Measurements from ENCODE around the gene ATP5ME. TPM values are rescaled to one million over a fixed set of nuclear protein-coding genes. Genes with fewer than 3 reads are reported as not detected.

The ATP5ME gene
- total RNA-seq, 6 experiments from 2014 or later = 78.2 to 225 (median 162) TPM

DNA sequence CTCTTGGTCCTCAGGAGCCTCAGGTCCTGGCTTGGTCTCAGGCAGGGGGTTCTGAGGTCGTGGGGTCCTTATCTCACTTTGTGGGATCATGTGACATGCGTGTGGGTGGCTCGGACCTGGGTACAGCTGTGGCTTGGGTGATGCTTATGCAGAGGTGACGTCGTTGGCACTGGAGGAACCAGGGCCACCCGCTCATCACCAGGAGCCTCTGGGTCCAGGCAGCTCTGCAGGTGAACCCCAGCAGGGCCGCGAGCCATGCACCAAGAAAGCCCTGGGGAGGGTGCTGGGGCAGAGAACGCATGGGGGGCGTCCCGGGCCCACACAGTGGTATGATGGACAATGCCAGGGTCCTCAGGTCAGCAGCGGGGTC is 8.7 kb downstream of the ATP5ME start:
- TF ChIP-seq POLR2A (IDR thresholded peaks at IDR 0.05) = no peak
- TF ChIP-seq, protein P1, sequence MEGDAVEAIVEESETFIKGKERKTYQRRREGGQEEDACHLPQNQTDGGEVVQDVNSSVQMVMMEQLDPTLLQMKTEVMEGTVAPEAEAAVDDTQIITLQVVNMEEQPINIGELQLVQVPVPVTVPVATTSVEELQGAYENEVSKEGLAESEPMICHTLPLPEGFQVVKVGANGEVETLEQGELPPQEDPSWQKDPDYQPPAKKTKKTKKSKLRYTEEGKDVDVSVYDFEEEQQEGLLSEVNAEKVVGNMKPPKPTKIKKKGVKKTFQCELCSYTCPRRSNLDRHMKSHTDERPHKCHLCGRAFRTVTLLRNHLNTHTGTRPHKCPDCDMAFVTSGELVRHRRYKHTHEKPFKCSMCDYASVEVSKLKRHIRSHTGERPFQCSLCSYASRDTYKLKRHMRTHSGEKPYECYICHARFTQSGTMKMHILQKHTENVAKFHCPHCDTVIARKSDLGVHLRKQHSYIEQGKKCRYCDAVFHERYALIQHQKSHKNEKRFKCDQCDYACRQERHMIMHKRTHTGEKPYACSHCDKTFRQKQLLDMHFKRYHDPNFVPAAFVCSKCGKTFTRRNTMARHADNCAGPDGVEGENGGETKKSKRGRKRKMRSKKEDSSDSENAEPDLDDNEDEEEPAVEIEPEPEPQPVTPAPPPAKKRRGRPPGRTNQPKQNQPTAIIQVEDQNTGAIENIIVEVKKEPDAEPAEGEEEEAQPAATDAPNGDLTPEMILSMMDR (IDR thresholded peaks at IDR 0.05) = no peak
- H3K9me3 ChIP-seq = no peaks in the 10 kb centered on the region
- ATAC-seq (peak in 1 of 4 donors; percentile 4), DNase-seq (peak in 2 of 3 donors; percentile 11 to 42)
- H3K4me1 ChIP-seq = no peaks in the 10 kb centered on the region
- H3K36me3 ChIP-seq = no peaks in the 10 kb centered on the region
- WGBS (ENCODE audit: insufficient coverage, low coverage, low lambda C conversion rate, missing lambda C conversion rate) = no CpG with 5 or more reads among the region's 12 CpGs
- H3K27ac ChIP-seq = no peak overlapping the region
- H3K4me3 ChIP-seq = no peak overlapping the region
- H3K27me3 ChIP-seq = no peaks in the 10 kb centered on the region
- intact Hi-C loops (cut with DNase I) = no loop called here

DNA sequence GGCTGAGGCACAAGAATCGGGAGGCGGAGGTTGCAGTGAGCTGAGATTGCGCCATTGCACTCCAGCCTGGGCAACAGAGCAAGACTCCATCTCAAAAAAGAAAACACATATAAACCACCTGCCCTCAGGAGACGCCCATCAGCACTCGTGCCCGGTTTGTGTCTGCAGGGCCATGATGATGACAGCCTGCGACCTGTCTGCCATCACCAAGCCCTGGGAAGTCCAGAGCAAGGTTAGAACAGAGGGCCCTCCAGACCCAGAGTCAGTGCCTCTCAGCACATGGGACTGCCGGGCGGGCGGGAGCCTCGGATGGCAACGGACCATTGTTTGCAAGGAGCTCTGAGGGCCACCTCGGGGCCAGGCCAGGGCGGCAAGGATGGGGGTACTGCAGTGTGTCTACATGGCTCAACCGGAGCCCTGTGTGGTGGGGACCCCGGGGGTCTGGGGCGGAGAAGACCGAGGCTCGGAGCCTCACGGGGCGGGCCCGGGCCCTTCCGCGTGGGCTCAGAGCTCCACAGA is 9.3 kb downstream of the ATP5ME start:
- H3K27ac ChIP-seq = no peak overlapping the region
- no peaks in the 10 kb centered on the region for H3K9me3 ChIP-seq
- no peaks in the 10 kb centered on the region for H3K4me1 ChIP-seq
- no peaks in the 10 kb centered on the region for H3K36me3 ChIP-seq
- intact Hi-C loops (cut with DNase I) = no loop called here
- no peak for TF ChIP-seq POLR2A (IDR thresholded peaks at IDR 0.05)
- TF ChIP-seq, protein P1 (IDR thresholded peaks at IDR 0.05) = no peak
- H3K27me3 ChIP-seq = no peaks in the 10 kb centered on the region
- WGBS (ENCODE audit: insufficient coverage, low coverage, low lambda C conversion rate, missing lambda C conversion rate) = 87% methylated on average over 3 of the region's 24 CpGs
- DNase-seq (peak in 2 of 3 donors; percentile 21 to 39), ATAC-seq (no peak)
- no peak overlapping the region for H3K4me3 ChIP-seq

DNA sequence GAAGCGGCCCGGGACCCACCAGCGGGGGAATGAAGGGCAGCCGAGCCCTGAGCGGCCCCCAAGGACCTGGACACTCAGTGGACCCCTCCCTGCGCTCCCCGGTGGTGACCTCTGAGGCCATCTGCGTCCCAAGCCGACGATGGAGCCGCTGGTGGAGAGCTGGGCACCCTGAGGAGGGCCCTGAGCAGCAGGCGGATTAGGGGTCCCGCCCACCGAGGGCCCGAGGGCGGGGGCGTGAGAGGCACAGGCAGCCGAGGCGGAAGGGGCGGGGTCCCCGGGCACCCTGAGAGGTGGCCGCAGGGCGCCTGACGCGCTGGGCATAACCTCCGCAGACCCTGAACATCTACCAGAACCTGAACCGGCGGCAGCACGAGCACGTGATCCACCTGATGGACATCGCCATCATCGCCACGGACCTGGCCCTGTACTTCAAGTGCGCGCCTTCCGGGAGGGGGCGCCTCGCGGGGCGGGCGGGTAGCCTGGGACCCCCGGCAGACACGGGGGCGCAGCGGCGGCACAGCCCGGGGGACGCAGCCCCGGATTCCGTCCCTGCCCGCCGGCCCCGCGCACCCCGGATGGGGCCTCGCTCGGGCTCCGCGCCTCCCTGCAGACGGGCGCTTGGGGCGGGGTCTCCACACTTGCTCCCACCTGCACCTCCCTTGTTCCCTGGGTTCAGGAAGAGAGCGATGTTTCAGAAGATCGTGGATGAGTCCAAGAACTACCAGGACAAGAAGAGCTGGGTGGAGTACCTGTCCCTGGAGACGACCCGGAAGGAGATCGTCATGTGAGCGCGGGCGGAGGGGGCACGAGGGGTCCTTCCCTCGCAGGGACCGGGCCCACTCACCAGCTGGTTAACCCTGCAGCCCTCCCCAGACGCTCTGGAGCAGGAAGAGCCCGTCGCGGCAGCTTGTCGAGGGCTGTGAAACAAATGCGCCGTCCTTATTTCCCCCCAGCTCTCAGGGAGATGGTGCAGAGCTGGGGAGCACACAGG is 10.3 kb downstream of the ATP5ME start:
- DNase-seq = peak in 2 of 3 donors; percentile 49 to 66
- ATAC-seq = peak; percentile 44 to 67 (median 56)
- intact Hi-C loops (cut with DNase I) = no loop called here
- no peak for TF ChIP-seq POLR2A (IDR thresholded peaks at IDR 0.05)
- TF ChIP-seq, protein P1 (IDR thresholded peaks at IDR 0.05) = no peak
- Histone ChIP-seq H3K4me1 (no peaks in the 10 kb centered on the region), H3K27me3 (no peaks in the 10 kb centered on the region), H3K9me3 (no peaks in the 10 kb centered on the region), H3K36me3 (no peaks in the 10 kb centered on the region), H3K4me3 (peak overlapping the region; percentile 38 to 56 (median 42)), H3K27ac (peak overlapping the region in 1 of 3 donors; percentile 18)
- 0% methylated on average over 2 of the region's 80 CpGs for WGBS (ENCODE audit: insufficient coverage, low coverage, low lambda C conversion rate, missing lambda C conversion rate)

DNA sequence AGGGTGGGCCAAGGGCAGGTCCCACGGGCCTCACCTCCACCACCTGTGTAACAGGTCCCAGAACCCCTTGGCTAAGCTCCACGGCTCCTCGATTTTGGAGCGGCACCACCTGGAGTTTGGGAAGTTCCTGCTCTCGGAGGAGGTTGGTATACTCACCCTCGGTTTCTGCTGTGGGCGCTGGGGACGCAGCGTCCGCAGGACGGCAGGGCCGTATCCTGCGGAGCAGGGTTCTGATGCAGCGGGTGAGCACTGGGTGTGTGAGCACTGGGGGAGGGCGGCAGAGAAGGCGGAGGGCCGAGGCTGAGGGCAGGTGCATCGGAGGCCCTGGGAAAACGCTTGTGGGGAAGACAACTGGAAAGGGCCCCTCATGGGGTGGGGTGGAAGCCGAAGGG is 11.0 kb downstream of the ATP5ME start:
- Histone ChIP-seq H3K4me3 (peak overlapping the region; percentile 38 to 56 (median 42)), H3K27ac (no peak overlapping the region), H3K9me3 (no peaks in the 10 kb centered on the region), H3K4me1 (no peaks in the 10 kb centered on the region), H3K27me3 (no peaks in the 10 kb centered on the region), H3K36me3 (no peaks in the 10 kb centered on the region)
- DNase-seq (peak in 1 of 3 donors; percentile 13), ATAC-seq (no peak)
- TF ChIP-seq, protein P1 (IDR thresholded peaks at IDR 0.05) = no peak
- no peak for TF ChIP-seq POLR2A (IDR thresholded peaks at IDR 0.05)
- intact Hi-C loops (cut with DNase I) = no loop called here
- 28% methylated on average over 3 of the region's 20 CpGs for WGBS (ENCODE audit: insufficient coverage, low coverage, low lambda C conversion rate, missing lambda C conversion rate)

Data from right lobe of liver (tissue), 6 donors.